Hematopoietic multipotent progenitor cell treated with erythropoietin and hydrocortisone succinate and interleukin-3 and kit ligand, for 17 days (in vitro differentiated cells): ENCODE results near the gene KIF7.
"Not testable (repeated sequence)": the region's sequence is repeated elsewhere in the genome, so short reads cannot be mapped to it uniquely, and the experiment has no call there.

Source experiments
- DNase-seq: peaks from one replicate; pipeline ENCODE4 v3.0.0-alpha.2; 2015; ENCODE audit warnings: low spot score

The KIF7 gene

DNA sequence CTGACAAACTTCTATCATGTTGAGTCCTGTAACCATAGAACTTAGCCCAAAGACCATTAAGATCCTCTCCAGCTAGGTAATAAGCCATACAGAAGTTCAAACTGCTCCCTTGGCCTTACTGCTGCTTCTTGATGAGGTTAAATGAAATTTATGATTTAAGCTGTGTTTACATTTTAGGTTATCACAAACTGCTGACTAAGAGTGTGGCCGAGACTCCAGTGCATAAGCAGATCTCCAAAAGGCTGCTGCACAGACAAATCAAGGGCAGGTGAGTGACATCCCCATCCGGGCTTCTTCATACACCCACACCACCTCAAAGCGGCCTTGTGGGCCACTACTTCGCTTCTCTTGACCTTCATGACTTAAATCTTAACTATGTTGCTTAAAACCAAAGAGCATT, 39.0 kb downstream of the KIF7 start:
- no peak for DNase-seq

GRCh38 chr15:89615135-89615534, 40.1 kb downstream of the KIF7 start:
- no peak for DNase-seq

GRCh38 chr15:89614164-89614563, 41.1 kb downstream of the KIF7 start:
- DNase-seq = no peak

DNA sequence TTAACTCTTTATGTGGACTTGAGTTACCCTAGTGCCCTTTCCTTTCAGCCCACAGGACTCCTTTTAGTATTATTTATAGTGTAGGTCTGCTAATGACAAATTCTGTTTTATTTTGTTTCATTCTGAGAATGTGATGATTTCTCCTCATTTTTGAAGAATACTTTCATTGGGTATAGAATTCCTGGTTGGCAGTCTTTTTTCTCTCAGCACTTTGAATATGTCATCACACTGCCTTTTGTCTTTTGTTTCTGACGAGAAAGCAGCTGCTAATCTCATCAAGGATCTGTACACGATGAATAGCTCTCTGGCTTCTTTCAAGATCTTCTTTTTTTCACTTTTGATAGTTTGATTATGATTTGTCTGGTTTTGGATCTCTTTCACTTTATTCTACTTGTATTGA, 42.2 kb downstream of the KIF7 start:
- no peak for DNase-seq

GRCh38 chr15:89611317-89611716, 44.0 kb downstream of the KIF7 start:
- DNase-seq = no peak

DNA sequence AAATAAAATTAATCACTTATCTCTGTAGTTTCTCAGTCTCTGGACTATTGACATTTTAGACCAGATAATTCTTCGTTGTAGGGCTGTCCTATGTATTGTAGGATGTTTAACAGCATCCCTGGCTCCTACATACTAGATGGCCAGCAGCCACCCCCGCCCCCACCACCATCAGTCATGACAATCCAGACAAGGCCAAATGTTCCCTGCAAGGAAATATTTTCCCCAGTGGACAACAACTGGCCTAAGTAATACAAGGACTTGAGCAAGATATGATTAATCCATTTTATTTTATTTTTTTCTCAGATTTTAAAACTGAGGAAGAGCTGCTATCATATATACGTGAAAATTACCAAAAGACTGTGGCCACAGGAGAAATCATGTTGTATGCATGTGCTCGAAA, 56.2 kb downstream of the KIF7 start:
- DNase-seq = no peak

DNA sequence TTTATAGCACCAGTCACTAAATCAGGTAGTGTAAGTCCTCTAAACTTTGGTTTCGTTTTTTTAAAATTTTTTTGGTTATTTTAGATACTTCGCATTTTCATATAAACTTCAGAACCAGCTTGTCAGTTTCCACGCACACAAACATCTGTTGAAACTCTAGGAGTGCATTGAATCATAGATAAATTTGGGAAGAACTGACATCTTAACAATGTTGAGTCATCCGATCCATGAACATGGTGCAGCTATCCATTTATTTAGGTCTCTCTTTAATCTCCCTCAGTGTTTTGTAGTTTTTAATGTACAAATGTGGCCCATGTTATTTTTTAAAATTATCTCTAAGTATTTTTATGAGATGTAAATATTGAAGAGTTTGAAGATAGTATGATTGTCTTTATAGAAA, 62.2 kb downstream of the KIF7 start:
- DNase-seq = no peak

GRCh38 chr15:89591834-89592233, 63.4 kb downstream of the KIF7 start:
- no peak for DNase-seq

DNA sequence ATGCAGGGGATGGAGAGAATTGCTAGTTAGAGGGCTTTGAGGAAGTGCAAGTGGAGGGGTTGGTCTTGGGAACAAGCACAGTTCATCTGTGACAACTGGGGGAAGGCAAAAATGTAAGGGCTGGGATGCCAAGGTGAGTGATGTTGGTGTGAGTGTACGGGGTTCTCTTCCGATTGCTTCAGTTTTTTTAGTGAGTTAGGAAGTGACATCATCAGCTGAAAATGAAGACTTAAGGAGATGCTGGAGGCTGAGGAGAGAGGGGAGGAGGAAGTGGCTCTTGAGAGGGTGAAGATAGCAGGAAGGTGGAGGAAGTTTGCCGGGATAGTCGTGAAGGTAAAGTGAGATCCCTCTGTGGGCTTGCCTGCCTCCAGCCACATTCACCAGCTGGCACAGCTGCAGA, 67.3 kb downstream of the KIF7 start:
- no peak for DNase-seq

DNA sequence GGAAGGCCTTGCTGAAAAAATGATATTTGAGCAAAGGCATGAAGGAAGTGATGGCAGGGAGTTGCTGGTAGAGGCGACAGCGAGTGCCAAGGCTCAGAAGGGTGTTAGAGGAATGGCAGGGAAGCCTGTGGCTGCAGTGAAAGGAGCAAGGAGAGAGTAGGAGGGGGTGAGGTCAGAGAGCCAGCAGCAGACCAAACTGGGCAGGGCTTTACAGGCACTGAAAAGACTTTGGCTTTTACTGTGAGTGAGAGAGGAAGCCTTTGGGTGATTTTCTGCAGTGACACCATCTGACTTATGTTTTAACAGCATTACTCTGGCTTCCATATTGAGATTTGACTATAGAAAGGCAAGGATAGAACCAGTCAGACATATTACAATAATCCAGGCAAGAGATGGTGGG, 68.6 kb downstream of the KIF7 start:
- no peak for DNase-seq

GRCh38 chr15:89580747-89581146, 74.5 kb downstream of the KIF7 start:
- DNase-seq = not testable (repeated sequence)

DNA sequence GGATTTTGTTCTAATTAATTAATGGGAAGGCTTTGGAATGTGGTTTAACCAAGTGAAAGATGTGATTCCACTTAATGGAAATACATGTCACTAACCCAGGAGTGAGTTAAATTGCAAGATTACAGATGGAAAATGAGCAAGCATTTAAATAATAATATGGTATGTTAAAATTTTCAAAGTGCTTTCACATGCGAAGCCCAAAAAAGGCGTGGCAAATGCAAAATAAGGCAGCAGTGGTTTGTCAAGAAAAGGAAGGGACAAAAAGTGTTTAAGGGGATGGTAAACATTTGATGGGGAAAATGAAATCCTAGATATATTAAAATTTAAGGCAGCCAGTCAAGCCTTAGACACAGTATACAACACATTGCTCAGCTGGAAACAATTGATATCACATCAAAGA, 77.1 kb downstream of the KIF7 start:
- no peak for DNase-seq
